Measurements from ENCODE around the gene KCNQ2.

Gene KCNQ2

GRCh38 chr20:63433351-63433750 lies 39.1 kb downstream of the KCNQ2 start:
- Histone ChIP-seq H3K4me2 (ENCODE audit: low read length) (no peak overlapping the region), H4K5ac (ENCODE audit: low read length) (no peak overlapping the region), H3K4ac (ENCODE audit: low read depth, low read length) (no peak overlapping the region), H2BK5ac (ENCODE audit: low read length) (no peak overlapping the region), H3K79me1 (ENCODE audit: low read length) (no peaks in the 10 kb centered on the region), H3K23ac (ENCODE audit: low read length) (no peak overlapping the region), H3K27ac (ENCODE audit: low read depth, low read length) (no peak overlapping the region), H3K56ac (ENCODE audit: low read length) (no peak overlapping the region), H3K36me3 (ENCODE audit: control insufficient read depth, insufficient read depth, low read length) (no peaks in the 10 kb centered on the region), H2AK5ac (ENCODE audit: low read length) (no peak overlapping the region), H3K9ac (ENCODE audit: low read length) (no peak overlapping the region), H2BK120ac (ENCODE audit: low read depth, low read length) (no peak overlapping the region), H3K79me2 (ENCODE audit: control insufficient read depth, insufficient read depth, low read length) (no peaks in the 10 kb centered on the region), H3K4me3 (ENCODE audit: low read length) (no peak overlapping the region), H3K18ac (ENCODE audit: low read length) (no peak overlapping the region), H3K4me1 (ENCODE audit: control insufficient read depth, low read depth, low read length) (peaks cover 2% of the 10 kb centered on the region), H3K27me3 (ENCODE audit: insufficient read depth, low read length, poor library complexity) (no peaks in the 10 kb centered on the region), H2BK15ac (replicated peaks; ENCODE audit: low read depth) (no peak overlapping the region), H4K8ac (ENCODE audit: low read depth, low read length) (no peak overlapping the region)
- DNase-seq, result no peak
- WGBS (ENCODE audit: extremely low coverage, insufficient coverage, low lambda C conversion rate), result no CpG with 5 or more reads among the region's 18 CpGs

- no peak overlapping the region for H3K9ac ChIP-seq (ENCODE audit: low read length)
- no peak overlapping the region for H2AK5ac ChIP-seq (ENCODE audit: low read length)
- H3K4ac ChIP-seq (ENCODE audit: low read depth, low read length), result no peak overlapping the region
- H4K5ac ChIP-seq (ENCODE audit: low read length), result no peak overlapping the region
- no peaks in the 10 kb centered on the region for H3K36me3 ChIP-seq (ENCODE audit: control insufficient read depth, insufficient read depth, low read length)
- no peak overlapping the region for H3K4me2 ChIP-seq (ENCODE audit: low read length)
- no peak overlapping the region for H3K56ac ChIP-seq (ENCODE audit: low read length)
- H2BK120ac ChIP-seq (ENCODE audit: low read depth, low read length), result no peak overlapping the region
- no peak overlapping the region for H3K23ac ChIP-seq (ENCODE audit: low read length)
- H3K18ac ChIP-seq (ENCODE audit: low read length), result no peak overlapping the region
- H3K79me1 ChIP-seq (ENCODE audit: low read length), result no peaks in the 10 kb centered on the region
- H2BK5ac ChIP-seq (ENCODE audit: low read length), result no peak overlapping the region
- no peaks in the 10 kb centered on the region for H3K79me2 ChIP-seq (ENCODE audit: control insufficient read depth, insufficient read depth, low read length)
- H4K8ac ChIP-seq (ENCODE audit: low read depth, low read length), result no peak overlapping the region
- H3K4me3 ChIP-seq (ENCODE audit: low read length), result no peak overlapping the region
- peaks cover 2% of the 10 kb centered on the region for H3K4me1 ChIP-seq (ENCODE audit: control insufficient read depth, low read depth, low read length)
- no peak overlapping the region for H2BK15ac ChIP-seq (replicated peaks; ENCODE audit: low read depth)
- no peaks in the 10 kb centered on the region for H3K27me3 ChIP-seq (ENCODE audit: insufficient read depth, low read length, poor library complexity)
- no CpG with 5 or more reads among the region's 16 CpGs for WGBS (ENCODE audit: extremely low coverage, insufficient coverage, low lambda C conversion rate)
- DNase-seq, result peak; percentile 65
- no peak overlapping the region for H3K27ac ChIP-seq (ENCODE audit: low read depth, low read length)
These were observed 39.7 kb downstream of the KCNQ2 start for GRCh38 chr20:63432577-63433325.

GRCh38 chr20:63431944-63432343 lies 40.5 kb downstream of the KCNQ2 start:
- Histone ChIP-seq H3K23ac (ENCODE audit: low read length) (no peak overlapping the region), H2BK15ac (replicated peaks; ENCODE audit: low read depth) (no peak overlapping the region), H3K9ac (ENCODE audit: low read length) (no peak overlapping the region), H2BK120ac (ENCODE audit: low read depth, low read length) (no peak overlapping the region), H4K5ac (ENCODE audit: low read length) (no peak overlapping the region), H3K4me1 (ENCODE audit: control insufficient read depth, low read depth, low read length) (peaks cover 2% of the 10 kb centered on the region), H3K27ac (ENCODE audit: low read depth, low read length) (no peak overlapping the region), H2BK5ac (ENCODE audit: low read length) (no peak overlapping the region), H3K4me3 (ENCODE audit: low read length) (no peak overlapping the region), H3K79me2 (ENCODE audit: control insufficient read depth, insufficient read depth, low read length) (no peaks in the 10 kb centered on the region), H3K4me2 (ENCODE audit: low read length) (no peak overlapping the region), H3K4ac (ENCODE audit: low read depth, low read length) (no peak overlapping the region), H3K18ac (ENCODE audit: low read length) (no peak overlapping the region), H3K56ac (ENCODE audit: low read length) (no peak overlapping the region), H3K79me1 (ENCODE audit: low read length) (no peaks in the 10 kb centered on the region), H3K36me3 (ENCODE audit: control insufficient read depth, insufficient read depth, low read length) (no peaks in the 10 kb centered on the region), H4K8ac (ENCODE audit: low read depth, low read length) (no peak overlapping the region), H2AK5ac (ENCODE audit: low read length) (no peak overlapping the region), H3K27me3 (ENCODE audit: insufficient read depth, low read length, poor library complexity) (no peaks in the 10 kb centered on the region)
- no CpG with 5 or more reads among the region's 1 CpG for WGBS (ENCODE audit: extremely low coverage, insufficient coverage, low lambda C conversion rate)
- peak; percentile 39 for DNase-seq

GRCh38 chr20:63430891-63431290 lies 41.6 kb downstream of the KCNQ2 start:
- no peak overlapping the region for H3K4me2 ChIP-seq (ENCODE audit: low read length)
- H3K4me1 ChIP-seq (ENCODE audit: control insufficient read depth, low read depth, low read length), result peaks cover 2% of the 10 kb centered on the region
- WGBS (ENCODE audit: extremely low coverage, insufficient coverage, low lambda C conversion rate), result no CpG with 5 or more reads among the region's 14 CpGs
- H4K5ac ChIP-seq (ENCODE audit: low read length), result no peak overlapping the region
- H3K18ac ChIP-seq (ENCODE audit: low read length), result no peak overlapping the region
- no peak overlapping the region for H2BK5ac ChIP-seq (ENCODE audit: low read length)
- H2BK15ac ChIP-seq (replicated peaks; ENCODE audit: low read depth), result no peak overlapping the region
- no peak overlapping the region for H2BK120ac ChIP-seq (ENCODE audit: low read depth, low read length)
- no peak overlapping the region for H3K56ac ChIP-seq (ENCODE audit: low read length)
- no peak overlapping the region for H3K27ac ChIP-seq (ENCODE audit: low read depth, low read length)
- H3K4me3 ChIP-seq (ENCODE audit: low read length), result no peak overlapping the region
- H3K4ac ChIP-seq (ENCODE audit: low read depth, low read length), result no peak overlapping the region
- no peaks in the 10 kb centered on the region for H3K36me3 ChIP-seq (ENCODE audit: control insufficient read depth, insufficient read depth, low read length)
- no peak overlapping the region for H3K23ac ChIP-seq (ENCODE audit: low read length)
- H3K79me1 ChIP-seq (ENCODE audit: low read length), result no peaks in the 10 kb centered on the region
- H2AK5ac ChIP-seq (ENCODE audit: low read length), result no peak overlapping the region
- H3K79me2 ChIP-seq (ENCODE audit: control insufficient read depth, insufficient read depth, low read length), result no peaks in the 10 kb centered on the region
- DNase-seq, result no peak
- no peaks in the 10 kb centered on the region for H3K27me3 ChIP-seq (ENCODE audit: insufficient read depth, low read length, poor library complexity)
- no peak overlapping the region for H4K8ac ChIP-seq (ENCODE audit: low read depth, low read length)
- no peak overlapping the region for H3K9ac ChIP-seq (ENCODE audit: low read length)

GRCh38 chr20:63429992-63430391 lies 42.5 kb downstream of the KCNQ2 start:
- no peak overlapping the region for H2AK5ac ChIP-seq (ENCODE audit: low read length)
- H2BK15ac ChIP-seq (replicated peaks; ENCODE audit: low read depth), result no peak overlapping the region
- DNase-seq, result no peak
- no CpG with 5 or more reads among the region's 15 CpGs for WGBS (ENCODE audit: extremely low coverage, insufficient coverage, low lambda C conversion rate)
- H3K79me1 ChIP-seq (ENCODE audit: low read length), result no peaks in the 10 kb centered on the region
- H3K36me3 ChIP-seq (ENCODE audit: control insufficient read depth, insufficient read depth, low read length), result no peaks in the 10 kb centered on the region
- H3K9ac ChIP-seq (ENCODE audit: low read length), result no peak overlapping the region
- no peaks in the 10 kb centered on the region for H3K79me2 ChIP-seq (ENCODE audit: control insufficient read depth, insufficient read depth, low read length)
- H3K4ac ChIP-seq (ENCODE audit: low read depth, low read length), result no peak overlapping the region
- no peak overlapping the region for H2BK120ac ChIP-seq (ENCODE audit: low read depth, low read length)
- H3K56ac ChIP-seq (ENCODE audit: low read length), result no peak overlapping the region
- no peak overlapping the region for H3K4me3 ChIP-seq (ENCODE audit: low read length)
- no peak overlapping the region for H4K5ac ChIP-seq (ENCODE audit: low read length)
- H3K27ac ChIP-seq (ENCODE audit: low read depth, low read length), result no peak overlapping the region
- no peak overlapping the region for H3K18ac ChIP-seq (ENCODE audit: low read length)
- H4K8ac ChIP-seq (ENCODE audit: low read depth, low read length), result no peak overlapping the region
- H2BK5ac ChIP-seq (ENCODE audit: low read length), result no peak overlapping the region
- no peak overlapping the region for H3K4me2 ChIP-seq (ENCODE audit: low read length)
- peaks cover 2% of the 10 kb centered on the region for H3K4me1 ChIP-seq (ENCODE audit: control insufficient read depth, low read depth, low read length)
- H3K27me3 ChIP-seq (ENCODE audit: insufficient read depth, low read length, poor library complexity), result no peaks in the 10 kb centered on the region
- H3K23ac ChIP-seq (ENCODE audit: low read length), result no peak overlapping the region

All from mesendoderm (in vitro differentiated cells).